GM18511 (cell line): ENCODE data around the gene NUB1.

Experiments
- ATAC-seq: cut with Tn5 transposase; IDR thresholded peaks from one replicate; pipeline ENCODE4 v1.9.1; 2021; ENCODE audit warnings: mild to moderate bottlenecking, moderate library complexity; ENCODE audit not compliant: unreplicated experiment

The NUB1 gene

DNA sequence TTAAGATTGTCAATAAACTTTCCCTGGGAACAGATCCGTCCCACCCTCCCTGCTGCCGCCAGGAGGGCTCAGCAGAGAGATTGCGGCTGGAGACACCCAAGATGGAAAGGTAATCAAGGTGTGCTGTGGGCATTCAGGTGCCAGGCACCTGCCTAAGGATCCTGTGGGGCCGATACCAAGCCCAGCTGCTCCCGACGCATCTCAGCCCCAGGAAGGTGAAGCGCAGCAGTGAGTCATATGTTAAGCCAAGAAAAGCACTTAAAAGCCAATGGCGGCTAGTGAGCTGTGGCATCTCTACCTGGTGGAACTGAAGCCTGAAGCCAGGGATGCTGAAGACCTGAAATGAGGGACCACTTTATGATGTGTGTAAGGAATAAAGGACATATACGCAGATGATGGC, 62.2 kb downstream of the NUB1 start:
- no peak for ATAC-seq

DNA sequence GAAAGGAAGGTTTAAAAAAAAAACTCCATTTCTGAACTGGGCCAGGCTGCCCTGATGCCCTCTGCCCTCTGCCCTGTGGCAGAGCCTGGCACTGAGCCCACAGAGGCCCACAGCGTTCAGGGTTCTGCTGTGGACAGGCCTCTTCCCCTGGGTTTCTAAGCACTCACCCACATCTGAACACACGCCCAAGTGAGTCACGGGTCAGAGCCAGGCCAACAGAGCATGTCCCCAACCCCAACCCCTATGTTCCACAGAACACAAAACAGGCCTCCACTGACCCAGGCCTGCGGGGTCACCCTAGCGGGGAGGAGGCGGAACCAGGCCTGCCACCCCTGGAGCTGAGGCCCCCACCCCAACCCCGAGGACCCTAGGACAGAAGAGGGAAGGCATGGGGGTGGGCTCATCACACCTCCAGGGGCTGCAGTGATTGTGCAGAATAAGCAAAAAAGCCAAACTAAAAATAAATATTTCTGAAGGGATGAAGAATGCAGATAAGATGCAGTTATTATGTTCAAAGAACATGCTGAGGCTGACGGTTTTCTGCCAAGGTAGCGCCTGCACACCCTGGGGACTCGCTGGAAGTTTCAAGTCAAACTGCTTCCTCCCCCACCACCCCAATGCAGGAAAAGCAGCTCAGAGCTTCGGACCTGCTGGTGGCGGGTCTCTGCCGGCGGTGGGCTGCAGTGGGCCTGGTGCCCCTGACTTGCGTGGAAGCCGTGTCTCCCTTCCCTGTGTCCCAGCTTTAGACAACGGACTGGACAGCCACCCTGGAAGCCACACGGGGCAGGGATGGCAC, 62.8 kb downstream of the NUB1 start:
- no peak for ATAC-seq

DNA sequence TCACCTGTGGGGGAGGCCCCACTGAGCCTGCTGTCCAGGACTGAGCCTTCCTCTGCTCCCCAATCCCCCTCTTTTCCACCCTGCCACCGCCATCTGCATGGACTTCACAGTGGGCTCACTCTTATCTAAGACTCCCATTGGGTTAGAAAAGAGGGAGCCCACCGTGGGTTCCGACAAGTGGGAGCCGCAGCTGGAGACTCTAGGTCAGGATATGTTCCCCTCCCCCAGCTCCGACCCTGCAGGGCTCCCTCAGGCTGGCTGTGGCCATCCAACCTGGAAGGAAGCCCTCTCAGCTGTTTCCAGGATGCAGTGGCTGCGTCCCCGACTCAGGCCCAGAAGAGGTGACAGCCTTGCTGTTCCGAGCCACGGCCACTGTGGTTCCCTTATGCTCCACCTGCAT, 63.4 kb downstream of the NUB1 start:
- no peak for ATAC-seq

DNA sequence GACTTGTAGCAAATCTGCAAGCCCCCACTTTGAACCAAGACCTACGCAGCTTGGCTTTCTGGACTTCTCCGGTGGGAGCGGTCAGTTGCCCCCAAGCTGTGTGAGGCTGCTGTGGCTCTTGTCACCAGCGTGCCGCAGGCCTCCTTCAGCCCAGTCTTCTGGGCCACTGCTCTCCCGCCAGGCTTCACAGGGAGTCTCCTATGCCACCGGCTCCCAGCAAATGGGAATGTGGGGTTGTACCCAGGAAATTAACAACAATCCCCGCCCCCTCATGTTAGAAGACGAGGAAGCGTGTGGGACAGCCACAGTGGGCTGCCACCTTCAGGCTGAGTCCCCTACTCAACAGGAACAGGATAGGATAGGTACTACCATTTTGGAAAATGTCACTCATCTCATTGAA, 64.0 kb downstream of the NUB1 start:
- ATAC-seq, result no peak

DNA sequence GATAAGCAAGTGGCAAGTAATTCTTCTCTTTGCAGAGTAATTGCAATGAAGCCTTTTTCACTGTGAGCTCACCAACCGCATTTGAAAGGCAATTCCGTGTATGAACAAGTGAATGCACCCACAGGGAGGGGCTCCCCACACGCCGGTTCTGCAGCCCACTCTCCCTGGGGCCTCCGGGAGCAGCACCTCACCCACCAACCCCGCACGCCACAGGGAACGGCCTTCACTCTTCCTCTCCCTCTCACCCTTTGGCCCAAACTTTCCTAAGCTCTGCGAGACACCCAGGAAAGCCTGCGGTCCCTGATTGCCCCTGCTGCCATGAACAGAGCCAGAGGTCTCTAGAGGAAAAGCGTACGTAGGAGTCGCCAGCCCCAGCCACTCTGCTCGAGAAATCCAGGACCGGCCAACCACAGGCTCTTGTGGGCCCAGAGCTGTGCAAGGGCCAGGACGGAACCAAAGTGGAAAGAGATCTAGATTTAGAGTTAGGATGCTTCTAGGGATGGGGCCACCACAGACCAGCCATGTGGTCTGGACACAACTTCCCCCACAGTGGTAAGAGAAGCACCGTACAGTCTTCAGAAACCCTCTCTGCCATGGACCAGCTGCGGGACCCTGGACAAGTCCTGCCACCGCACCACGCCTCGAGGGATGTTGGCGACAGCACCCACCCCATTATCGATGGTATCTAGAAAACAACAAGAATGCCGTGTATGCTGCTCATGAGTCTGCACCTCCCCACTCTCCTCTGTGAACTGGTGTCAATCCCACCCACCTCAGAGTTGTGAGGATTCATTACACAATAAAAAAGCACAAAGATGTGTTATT, 64.7 kb downstream of the NUB1 start:
- no peak for ATAC-seq

DNA sequence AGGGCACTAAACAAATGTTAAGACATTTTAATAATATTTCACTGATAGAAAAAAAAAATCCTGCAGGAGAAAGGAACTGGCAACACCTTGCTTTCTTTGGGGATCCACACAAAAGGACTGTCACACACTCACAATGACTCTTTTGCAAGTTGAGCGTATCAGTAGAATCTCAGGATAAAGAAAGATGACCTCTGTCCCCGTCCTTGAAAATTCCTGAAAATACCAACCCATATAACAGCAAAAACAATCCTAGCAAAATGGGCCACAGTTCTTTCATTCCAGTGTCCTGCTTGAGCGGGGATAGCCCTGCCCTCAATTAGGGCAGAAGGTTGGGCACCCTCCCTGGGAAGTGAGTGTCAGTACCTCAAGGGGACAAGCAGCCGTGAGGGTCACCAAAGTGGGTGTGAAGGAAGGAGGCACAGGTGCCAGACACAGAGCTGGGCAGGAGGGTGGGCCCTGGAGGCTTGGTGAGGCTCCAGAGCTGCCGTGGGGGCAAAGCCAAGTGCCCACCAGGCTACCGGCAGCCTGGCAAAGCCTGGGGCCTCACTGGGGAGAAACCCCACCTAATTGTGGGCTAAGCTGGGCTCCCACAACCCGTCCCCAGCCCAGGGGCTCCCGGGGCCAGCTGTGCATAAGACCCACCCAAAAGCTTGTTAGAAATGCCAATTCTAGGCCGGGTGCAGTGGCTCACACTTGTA, 65.4 kb downstream of the NUB1 start:
- ATAC-seq, result no peak

DNA sequence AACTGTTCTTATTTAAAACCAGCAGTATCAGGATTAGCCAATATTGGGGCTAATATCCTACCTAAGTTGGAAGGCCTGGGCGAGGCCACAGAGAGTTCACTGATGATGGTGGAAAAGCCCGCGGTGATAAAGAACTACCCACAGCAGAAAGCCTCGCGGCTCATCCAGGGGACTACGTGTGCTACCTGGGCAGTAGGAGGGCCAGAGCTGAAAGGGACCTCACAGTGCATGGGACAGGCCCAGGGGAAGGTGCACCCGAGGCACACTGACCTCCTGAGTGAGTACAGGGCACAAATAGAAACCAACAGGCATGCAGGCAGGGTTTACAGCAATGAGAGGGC, 66.9 kb downstream of the NUB1 start:
- no peak for ATAC-seq

DNA sequence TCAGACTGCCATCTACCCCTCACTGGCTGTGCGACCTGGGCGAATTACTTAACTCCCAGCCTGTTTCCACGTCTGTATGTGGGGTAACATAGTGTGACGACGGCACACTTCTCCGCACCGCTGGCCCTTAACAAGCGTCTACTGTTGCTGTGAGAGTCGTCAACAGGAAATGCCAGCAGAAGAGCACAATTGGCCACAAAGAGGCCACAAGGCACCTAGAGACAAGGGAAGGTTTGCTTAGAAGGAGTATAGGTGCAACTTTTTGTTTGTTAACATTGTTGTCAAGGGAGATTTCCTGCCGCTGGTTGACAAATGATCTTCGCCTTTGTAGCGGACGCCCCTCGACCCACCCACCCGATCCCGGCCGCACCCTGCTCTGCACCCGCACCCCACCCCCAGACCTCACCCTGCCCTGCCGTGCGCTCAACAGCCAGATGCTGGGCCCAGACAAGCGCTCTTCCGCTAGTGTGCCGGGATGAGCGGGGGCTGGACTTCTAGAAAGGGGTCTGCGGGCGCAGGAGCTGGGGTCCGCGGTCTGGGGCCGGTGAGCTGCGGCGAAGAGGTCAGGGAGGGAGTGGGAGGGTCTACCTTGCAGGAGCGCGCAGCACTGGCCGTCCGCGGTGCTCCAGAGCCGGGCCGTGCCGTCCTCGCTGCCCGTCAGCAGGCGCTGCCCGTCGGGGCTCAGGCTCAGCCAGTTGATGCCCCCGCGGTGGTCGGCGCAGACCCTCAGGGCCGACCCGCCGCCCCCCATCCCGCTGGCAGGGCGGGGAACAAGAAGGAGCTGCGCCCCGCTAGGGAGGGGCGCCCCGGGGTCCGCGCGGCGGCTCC, 67.4 kb downstream of the NUB1 start:
- no peak for ATAC-seq

DNA sequence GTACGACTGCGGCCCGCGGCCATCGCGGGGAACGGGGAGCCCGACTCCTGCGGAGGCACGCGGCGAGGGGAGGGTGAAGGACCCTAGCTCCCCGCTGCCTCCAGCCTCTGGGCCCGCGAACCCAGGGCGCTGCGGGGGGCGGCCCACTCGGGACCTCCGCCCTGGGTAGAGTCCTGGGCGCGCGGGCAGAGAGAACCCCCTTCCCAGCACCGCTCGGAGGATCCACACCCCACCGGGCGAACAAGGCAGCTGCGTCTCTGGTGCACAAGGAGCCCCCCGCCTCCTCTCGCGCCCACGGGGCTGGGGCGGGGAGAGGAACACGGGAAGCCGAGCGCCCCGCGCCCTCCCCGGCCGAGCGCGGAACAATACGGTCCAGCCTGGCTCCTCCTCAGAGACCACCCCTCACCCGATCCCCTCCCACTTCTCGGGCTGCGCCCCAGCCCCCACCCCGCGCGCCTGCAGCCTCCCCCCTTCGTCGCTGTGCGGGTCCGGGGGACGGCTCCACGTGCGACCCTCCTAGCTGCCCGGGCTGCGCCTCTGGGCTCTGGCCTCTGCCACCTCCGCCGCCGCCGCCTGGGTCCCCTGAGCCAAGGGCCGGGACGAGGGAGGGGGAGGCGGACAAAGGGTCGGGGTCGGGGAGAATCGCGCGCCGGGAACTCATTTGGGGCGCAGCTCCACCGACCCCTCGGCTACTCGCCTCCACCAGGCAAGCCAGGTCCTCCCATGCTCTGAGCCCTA, 68.2 kb downstream of the NUB1 start, which contains the start of gene WDR86:
Gene WDR86, minus strand, starts transcription at position 372 of the 738 bp plus-strand sequence. CDS start 449 bp downstream, outside the sequence.
- no peak for ATAC-seq

DNA sequence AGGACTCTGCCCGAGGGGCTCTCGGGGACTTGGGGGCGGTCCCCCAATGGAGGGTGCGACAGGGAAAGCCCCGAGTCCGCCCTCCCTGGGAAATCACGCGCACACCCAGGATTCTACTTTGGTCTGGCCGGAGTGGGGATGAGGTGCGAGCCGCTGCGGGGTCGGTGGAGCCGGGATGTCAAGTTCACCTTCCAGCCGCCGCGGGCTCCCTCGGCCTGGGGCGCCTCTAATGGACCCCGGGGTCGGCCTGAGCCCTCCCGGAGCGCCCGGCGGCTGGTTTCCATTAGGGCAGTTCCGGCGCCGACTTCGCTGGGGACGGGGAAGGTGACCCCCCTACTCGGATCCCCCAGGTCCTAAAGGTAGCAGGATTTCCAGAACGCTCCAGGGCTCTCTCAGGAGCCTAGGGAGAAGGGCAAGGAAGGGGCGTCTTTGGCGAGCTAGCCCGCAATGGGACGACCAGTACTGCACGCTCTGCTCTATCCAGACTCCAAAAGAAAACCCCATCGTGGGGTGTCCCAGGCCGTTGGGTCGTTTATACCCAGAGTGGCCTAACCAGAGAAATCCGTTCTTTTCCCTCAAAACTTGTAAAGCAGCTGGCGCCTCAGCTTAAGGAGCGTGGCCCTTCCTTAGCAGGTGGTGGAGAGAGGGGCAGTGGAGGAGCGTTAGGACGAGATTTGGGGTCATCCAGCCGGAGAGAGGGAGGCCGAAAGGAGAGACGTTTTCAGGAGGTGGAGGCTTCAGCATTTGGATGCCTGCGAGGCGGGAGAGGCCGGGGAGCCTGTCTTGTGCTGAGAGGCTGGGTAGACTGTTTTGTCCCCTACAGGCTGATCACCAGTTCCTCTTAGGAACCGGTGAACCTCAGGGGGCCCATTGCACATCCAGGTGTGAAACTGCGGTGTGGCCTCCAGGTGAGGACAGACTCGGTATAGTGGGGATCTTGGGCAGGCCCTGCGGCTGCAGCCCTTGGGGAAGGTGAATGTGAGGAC, 69.1 kb downstream of the NUB1 start:
- no peak for ATAC-seq

DNA sequence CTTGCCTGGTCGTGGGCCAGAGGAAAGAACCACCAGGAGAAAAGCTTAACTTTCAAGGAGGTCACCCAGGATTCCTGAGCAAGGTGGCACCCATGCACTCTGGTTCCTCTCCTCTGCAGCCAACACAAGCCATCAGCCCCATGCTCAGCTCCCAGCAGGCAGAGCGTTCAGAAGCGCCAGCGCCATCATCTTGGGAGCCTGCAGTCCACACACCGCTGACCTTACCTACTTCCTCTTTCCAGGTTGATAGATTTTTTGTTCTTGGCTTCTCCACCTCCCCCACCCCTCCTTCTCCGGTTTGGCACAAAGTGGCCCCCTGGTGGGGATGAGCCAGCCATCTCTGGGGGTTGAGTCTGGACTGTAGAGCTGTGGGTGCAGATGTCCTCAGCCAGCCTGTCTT, 69.9 kb downstream of the NUB1 start:
- no peak for ATAC-seq

DNA sequence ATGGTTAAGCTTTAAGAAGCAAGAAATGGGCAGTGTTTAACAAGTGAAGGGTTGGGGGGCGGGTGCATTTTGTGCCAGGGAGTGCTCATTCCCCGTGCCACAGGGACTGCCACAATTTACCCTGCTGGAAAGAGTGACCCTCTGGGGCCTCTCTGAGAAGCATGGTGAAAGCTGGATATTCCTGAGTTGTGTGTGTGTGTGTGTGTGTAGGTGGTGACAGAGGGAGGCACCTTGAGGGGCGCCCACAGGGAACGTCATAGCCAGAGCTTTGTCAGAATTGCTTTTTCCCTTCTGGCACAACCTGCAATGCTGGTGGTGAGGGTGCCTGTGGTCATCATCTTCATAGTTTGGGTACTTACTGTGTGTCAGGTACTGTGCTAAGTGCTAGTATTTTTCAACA, 70.7 kb downstream of the NUB1 start:
- no peak for ATAC-seq

DNA sequence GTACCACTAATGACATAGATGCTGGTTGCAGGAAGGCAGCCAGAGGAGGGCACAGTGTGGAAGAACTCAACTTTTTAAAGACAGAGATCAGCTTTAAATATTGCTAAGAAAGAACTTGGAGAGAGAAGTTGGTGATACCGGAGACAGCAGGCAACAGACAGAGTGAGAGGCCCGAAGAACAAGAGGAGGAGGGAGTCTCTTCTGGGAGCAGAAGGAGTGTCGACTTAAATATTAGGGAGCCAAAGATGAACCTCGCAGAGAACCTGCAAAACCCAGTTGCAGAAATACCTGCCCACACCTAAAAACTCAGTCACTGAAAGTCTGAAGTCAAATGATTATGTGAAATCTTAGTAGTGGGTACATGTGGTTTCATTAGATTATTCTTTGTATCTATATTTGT, 71.6 kb downstream of the NUB1 start:
- ATAC-seq, result no peak

DNA sequence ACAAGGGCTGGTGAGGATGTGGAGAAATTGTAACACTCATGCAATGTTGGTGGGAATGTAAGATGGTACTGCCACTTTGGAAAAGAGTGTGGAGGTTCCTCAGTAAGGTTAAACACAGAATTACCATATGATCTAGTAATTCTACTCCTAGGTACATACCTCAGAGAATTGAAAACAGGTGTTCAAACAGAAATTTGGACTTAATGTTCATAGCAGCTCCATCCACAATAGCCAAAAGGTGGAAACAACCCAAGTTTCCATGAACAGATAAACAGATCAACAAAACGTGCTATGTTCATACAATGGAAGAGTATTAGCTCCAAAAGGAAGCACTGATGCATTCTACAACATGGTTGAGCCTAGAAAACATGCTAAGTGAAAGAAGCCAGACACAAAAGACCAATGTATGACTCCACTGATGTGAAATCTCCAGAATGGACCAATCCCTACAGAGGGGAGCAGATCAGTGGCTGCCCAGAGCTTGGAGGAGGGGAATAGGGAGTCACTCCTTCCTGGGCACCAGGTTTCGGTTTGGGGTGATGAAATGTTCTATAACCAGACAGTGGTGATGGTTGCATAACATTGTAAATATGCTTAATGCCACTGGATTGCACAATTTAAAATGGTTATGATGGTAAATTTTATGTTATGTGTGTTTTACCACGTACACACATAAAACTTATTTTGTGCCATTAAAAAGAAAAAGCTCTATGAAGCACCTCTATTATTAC, 73.9 kb downstream of the NUB1 start:
- no peak for ATAC-seq

DNA sequence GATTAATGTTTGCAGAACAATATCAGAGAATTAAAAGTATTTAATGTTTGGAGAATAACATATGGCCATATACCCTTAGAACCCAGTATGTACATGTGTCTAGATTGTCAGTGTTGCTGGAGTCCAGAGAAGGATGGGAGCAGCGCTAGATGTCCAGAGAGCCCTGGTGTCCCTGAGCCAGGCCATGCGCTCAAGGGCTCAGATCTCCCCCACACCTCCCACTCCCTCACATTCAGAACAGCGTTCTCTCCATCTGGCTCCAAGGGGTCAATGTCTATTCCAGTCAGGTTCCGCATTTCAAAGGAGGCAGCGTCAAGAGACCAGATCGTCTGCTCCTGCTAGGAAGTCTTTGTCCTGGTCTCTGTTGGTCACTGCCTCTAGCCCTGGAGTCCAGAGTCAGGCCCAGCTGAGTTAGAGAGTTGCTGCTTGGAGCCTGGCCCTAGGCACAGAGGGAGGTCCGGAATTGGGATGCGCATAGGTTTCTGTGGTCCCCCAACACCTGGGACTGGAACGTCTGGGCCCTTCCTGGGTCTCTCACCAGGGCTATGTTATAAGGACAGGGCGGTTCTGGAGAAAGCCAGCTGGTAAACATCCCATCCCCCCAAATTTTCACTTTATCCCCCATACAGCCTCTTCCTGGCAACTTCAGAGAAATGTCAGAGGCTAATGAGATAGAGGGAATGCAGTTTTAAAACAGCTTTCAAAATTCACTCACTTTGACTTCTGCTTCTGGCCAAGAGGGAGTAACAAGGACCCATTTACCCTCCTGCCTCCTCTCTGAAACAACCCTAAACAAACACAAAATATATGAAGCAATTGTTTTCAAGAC, 74.7 kb downstream of the NUB1 start:
- ATAC-seq, result no peak

DNA sequence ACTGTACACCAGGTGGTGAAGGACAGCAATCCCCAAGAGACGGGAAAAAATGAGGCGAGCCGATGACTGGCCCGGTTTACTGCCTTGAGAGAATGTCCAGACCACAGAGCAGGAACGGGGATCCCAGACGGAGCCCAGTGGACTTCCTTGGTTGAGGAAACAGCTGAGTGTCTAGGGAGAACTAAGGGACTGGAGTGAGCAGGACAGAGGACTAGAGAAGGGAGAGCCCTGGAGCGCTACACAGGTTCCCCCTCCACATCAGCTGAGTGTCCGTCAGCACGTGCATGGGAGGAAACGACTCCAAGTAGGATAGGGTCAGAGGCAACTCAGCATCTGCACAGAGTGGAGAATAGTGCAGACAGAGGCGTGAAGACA, 75.3 kb downstream of the NUB1 start:
- no peak for ATAC-seq

DNA sequence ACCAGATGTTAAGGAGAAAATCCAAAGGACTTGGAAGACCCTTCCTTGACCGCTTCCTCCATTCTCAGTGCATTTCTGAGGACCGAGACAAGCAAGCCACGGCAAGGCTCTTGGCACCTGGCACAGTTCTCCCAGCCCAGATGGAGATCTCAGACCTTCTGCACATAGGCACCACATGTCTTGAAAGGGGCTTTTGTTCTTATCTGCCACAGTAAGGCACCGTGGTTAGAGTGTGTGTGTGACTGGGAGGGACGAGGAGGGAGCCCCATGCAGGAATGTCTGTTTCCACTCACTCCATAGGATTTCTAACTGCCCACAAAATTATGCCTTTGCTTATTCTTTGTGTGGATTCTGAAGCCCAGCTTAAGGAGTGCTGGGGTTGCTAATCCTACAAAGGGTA, 78.5 kb downstream of the NUB1 start:
- ATAC-seq, result no peak
